GM19395 (cell line): ENCODE results near the gene GOLGA8J.
"Not testable (repeated sequence)": the region's sequence is repeated elsewhere in the genome, so short reads cannot be mapped to it uniquely, and the experiment has no call there.

ENCODE experiments used
- ATAC-seq: cut with Tn5 transposase; IDR thresholded peaks from one replicate; pipeline ENCODE4 v1.9.1; 2021; ENCODE audit warnings: mild to moderate bottlenecking, moderate library complexity; ENCODE audit not compliant: unreplicated experiment

GOLGA8J gene

DNA sequence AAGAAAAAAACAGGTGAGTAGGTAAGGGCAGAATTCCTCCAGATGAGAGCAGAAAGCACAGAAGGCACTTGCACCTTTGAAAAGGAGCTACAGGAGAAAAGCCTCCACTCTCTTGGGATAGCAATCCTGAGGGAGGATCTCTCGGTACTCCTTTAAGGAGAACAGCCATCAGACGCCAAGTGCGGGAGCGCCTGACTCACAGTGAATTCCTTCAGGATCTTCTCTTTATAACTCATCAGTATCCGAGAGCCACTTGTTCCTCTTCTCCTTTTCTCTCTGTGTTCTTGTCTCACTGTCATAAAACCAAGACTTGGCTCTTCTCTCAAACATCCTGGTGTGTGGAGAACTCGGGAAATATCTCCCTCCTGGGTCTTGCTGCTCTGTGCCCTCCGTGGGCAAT is 10.1 kb upstream of the GOLGA8J start:
- no peak for ATAC-seq

DNA sequence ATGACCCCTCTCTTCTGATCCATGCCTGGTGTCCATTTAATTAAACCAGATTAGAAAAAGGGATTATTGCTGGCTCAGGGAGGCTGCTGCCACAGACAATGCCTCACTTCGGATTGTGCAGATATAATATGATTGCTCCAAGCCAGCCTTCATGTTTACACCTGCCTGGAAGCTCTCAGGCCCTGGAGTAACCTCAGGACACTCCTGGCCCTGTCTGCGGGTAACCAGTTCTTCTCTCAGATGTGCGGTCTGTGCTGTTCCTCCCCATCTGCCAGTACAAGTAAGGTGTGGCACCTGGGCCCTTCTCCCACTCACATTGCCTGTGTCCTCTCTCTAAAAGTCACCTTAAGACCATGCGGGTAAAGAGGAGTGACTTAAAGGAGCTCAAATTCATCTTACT is 8.8 kb upstream of the GOLGA8J start:
- no peak for ATAC-seq

DNA sequence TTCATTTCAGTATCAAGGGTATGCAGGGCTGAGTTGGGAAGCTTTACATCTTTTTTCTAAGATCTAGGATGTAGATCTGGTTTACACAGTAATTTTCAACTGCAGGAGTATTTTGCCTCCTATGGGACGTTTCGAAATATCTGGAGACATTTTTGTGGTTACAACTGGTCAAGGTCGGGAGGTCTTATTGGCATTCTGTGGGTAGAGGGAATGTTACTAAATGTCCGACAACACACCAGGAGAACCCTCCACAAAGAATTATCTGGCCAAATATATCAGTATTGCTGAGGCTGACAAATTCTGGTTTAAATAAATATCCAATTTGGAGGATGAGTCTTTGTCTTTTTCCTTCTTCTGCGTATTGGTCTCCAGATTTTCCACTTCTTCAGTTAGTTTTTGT is 1.9 kb upstream of the GOLGA8J start:
- ATAC-seq: not testable (repeated sequence)

DNA sequence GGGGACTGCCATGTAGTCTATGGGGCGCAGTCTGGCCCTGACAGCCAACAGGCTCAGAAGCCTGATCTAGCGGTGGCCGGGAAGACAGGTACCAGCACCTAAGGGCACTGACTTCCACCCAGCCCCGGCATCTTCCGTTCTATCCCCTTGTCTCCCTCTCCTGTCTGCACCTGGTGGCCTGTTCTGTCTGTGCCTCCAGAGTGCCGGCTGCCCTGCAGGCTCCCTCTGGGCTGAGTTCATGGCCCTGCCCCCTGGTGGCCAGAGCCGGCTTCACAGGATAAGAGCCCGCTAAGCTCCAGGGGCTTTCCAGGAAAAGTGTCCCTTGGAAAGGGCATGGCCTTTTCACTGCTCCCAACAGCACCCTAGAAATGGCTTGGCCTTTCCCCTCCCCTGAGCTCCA is 15.1 kb downstream of the GOLGA8J start:
- ATAC-seq: not testable (repeated sequence)

DNA sequence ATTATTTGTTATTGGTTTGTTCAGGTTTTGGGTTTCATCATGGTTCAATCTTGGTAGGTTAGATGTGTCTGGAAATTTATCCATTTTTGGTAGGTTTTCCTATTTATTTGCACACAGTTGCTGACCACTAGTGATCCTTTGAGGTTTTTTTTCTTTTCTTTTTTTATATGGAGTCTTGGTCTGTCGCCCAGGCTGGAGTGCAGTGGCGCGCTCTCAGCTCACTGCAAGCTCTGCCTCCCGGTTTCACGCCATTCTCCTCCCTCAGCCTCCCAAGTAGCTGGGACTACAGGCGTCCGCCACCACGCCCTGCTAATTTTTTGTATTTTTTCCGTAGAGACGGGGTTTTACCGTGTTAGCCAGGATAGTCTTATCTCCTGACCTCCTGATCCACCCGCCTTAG is 20.1 kb downstream of the GOLGA8J start:
- not testable (repeated sequence) for ATAC-seq

DNA sequence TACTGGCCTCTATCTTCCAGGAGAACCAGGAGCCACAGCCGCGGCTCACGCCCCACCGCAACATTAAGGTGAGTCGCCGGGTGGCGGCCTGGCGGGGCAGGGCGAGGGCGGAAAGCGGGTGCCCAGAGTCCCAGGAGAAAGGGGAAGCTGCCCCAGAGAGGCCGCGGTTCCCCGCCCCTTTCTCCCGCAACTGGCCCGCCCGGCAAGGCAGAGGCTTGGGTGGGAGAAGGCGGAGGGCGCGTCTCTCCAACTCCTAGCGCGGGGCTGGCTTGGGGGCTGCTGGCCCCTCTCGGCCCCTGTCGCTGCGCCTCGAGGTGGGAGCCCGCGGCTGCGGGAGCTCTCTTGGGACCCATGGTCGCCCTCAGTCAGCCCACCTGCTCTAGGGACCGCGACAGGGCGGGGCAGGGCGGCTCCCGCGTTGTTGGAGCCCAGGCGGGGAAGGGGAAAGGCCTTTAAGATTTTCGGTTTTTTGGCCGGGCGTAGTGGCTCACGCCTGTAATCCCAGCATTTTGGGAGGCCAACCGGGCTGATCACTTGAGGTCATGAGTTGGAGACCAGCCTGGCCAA is 21.3 kb downstream of the GOLGA8J start:
- not testable (repeated sequence) for ATAC-seq

DNA sequence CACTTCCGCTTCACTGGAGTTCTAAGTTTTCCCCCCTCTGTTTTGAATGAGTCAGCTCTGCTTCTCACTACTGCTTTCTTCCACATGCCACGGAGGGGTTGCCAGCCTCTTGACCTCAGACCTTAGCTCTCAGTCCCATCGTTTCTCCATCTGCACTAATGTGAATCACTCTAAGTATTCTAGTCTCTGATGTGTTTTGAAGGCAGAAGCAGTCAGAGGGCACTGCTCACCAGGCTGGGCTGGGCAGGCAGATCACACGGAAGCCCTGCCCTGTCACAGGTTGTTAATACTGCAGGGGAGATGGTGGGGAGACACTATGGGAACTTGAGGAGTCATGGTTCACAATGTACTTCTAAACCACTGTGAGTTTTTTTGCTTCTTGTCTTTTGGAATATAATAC is 27.8 kb downstream of the GOLGA8J start:
- not testable (repeated sequence) for ATAC-seq

DNA sequence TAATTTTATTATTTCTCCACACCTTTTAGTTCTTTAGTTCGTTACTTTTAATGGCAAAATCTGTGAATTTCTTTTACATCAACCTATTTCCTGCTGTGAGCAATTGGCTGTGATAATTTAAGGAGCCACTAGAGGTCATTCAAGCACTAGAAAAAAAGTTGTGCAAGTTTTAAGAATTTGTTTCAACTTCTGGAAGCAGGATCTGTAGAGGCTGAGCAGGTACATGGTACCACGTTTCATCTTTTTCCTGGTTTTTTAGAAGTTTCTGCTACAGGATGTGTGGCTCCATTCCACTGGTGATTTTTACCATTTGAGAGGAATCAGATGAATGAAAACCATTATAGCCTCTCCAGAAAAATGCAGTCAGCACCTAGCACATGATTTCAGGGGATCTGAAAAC is 47.3 kb downstream of the GOLGA8J start:
- ATAC-seq: not testable (repeated sequence)

DNA sequence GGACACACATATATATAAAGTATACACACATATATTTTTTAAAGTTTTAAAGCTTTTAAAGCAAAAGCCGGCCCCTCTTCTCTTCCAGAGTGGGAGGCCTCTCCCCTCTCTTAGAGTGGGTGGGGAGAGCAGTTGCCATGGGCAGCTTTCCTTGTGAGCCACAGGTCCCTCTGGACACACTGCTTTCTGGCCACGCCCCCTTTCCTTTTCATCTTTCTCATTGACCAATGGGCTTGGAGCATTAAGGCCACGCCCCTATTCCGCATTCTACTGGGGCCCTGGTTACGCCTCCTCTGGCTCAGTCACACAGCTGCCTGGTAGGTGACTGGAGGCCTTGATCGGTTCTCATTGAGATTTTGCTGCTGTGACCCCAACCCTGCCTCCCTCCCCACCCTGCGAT is 52.0 kb downstream of the GOLGA8J start, which contains the start of gene GOLGA8T:
GOLGA8T (plus strand) TSS at position 301 of the 400 bp plus-strand sequence; CDS start at position 399, 98 bp downstream.
- not testable (repeated sequence) for ATAC-seq
